ENCODE results near the gene CASZ1.
A peak's percentile ranks its signal among the peaks of the same experiment; 100 is the strongest.

Gene CASZ1, protein sequence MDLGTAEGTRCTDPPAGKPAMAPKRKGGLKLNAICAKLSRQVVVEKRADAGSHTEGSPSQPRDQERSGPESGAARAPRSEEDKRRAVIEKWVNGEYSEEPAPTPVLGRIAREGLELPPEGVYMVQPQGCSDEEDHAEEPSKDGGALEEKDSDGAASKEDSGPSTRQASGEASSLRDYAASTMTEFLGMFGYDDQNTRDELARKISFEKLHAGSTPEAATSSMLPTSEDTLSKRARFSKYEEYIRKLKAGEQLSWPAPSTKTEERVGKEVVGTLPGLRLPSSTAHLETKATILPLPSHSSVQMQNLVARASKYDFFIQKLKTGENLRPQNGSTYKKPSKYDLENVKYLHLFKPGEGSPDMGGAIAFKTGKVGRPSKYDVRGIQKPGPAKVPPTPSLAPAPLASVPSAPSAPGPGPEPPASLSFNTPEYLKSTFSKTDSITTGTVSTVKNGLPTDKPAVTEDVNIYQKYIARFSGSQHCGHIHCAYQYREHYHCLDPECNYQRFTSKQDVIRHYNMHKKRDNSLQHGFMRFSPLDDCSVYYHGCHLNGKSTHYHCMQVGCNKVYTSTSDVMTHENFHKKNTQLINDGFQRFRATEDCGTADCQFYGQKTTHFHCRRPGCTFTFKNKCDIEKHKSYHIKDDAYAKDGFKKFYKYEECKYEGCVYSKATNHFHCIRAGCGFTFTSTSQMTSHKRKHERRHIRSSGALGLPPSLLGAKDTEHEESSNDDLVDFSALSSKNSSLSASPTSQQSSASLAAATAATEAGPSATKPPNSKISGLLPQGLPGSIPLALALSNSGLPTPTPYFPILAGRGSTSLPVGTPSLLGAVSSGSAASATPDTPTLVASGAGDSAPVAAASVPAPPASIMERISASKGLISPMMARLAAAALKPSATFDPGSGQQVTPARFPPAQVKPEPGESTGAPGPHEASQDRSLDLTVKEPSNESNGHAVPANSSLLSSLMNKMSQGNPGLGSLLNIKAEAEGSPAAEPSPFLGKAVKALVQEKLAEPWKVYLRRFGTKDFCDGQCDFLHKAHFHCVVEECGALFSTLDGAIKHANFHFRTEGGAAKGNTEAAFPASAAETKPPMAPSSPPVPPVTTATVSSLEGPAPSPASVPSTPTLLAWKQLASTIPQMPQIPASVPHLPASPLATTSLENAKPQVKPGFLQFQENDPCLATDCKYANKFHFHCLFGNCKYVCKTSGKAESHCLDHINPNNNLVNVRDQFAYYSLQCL (N-terminal part only)

DNA sequence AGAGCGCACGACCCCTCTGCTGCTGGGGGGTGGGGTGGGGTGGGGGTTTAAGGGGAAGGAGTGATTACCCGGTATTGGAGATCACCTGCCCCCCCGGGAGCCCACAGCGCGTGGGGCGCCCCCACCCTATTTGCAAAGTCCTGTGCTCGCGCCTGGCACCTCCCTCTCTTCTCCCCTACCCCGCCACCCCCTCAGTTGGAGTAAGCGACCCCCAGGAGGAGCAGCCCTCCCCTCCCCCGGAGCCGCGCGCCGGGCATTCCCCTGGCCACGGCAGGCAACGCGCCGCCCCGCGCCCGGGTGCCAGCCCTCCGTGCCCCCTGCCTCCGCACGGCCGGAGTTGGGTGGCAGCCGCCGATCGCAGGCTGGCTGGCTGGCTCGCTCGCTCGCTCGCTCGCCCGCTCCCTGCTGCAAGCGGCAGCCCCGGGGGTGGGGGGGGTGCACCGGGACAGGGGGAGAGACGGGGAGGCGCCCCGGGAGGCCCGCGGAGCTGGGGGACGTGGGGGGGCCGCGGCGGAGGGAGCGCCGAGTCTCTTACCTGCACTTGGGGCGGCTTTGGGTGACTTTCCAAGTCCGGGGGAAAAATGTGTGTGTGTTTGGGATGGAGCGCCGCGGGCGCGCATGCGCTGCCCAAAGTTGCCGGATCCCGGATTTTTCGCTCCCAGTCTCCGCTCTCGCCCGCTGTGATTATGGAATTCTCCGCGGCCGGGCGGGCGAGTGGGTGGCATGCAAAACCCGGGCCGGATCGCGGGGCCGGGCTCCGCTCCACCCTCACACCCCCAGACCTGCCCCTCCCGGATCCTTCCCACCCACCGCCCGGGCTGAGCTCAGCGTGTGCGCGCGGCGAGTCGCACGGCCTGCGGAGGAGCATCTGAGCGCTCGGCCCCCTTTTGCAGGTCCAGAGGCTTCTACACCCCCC, at the start of gene CASZ1:
Gene CASZ1, minus strand, starts transcription at position 618 of the 916 bp plus-strand sequence. CDS start 102,757 bp downstream, outside the sequence.
- Histone ChIP-seq H3K36me3 (ENCODE audit: low read depth) (no peaks in the 10 kb centered on the region), H3K27me3 (ENCODE audit: insufficient read depth, poor library complexity, severe bottlenecking) (peaks cover 36% of the 10 kb centered on the region), H3K4me1 (ENCODE audit: insufficient read depth, poor library complexity, severe bottlenecking) (peaks cover 7% of the 10 kb centered on the region), H3K9me3 (ENCODE audit: severe bottlenecking) (no peaks in the 10 kb centered on the region), H3K4me3 (ENCODE audit: severe bottlenecking) (peak within 1 kb of the TSS; percentile 60), H3K27ac (ENCODE audit: poor library complexity, severe bottlenecking) (no peak within 1 kb of the TSS)
- ATAC-seq (ENCODE audit: low read depth) (peak; percentile 66), DNase-seq (ENCODE audit: low spot score) (no peak)
- TF ChIP-seq, protein P1, sequence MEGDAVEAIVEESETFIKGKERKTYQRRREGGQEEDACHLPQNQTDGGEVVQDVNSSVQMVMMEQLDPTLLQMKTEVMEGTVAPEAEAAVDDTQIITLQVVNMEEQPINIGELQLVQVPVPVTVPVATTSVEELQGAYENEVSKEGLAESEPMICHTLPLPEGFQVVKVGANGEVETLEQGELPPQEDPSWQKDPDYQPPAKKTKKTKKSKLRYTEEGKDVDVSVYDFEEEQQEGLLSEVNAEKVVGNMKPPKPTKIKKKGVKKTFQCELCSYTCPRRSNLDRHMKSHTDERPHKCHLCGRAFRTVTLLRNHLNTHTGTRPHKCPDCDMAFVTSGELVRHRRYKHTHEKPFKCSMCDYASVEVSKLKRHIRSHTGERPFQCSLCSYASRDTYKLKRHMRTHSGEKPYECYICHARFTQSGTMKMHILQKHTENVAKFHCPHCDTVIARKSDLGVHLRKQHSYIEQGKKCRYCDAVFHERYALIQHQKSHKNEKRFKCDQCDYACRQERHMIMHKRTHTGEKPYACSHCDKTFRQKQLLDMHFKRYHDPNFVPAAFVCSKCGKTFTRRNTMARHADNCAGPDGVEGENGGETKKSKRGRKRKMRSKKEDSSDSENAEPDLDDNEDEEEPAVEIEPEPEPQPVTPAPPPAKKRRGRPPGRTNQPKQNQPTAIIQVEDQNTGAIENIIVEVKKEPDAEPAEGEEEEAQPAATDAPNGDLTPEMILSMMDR (IDR thresholded peaks at IDR 0.05; ENCODE audit: poor library complexity, severe bottlenecking): no peak

DNA sequence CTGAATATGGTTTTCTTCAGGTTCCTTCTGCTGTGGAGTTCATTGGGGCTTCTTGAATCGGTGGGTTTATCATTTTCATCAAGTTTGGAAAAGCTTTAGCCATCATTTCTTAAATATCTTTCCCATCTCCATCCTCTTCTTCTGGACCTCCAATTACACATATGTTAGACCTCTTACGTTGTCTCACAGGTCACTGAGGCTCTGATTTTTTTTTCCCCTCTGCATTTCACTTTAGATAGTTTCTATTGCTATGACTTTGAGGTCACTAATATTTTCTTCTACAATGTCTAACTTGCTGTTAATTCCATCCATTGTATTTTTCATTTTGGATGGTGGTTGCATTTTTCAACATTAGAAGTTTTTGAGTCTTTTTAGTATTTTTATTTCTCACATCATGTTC, 47.3 kb upstream of the CASZ1 start:
- Histone ChIP-seq H3K27ac (ENCODE audit: poor library complexity, severe bottlenecking) (no peak overlapping the region), H3K4me3 (ENCODE audit: severe bottlenecking) (no peak overlapping the region), H3K4me1 (ENCODE audit: insufficient read depth, poor library complexity, severe bottlenecking) (no peaks in the 10 kb centered on the region), H3K9me3 (ENCODE audit: severe bottlenecking) (no peaks in the 10 kb centered on the region), H3K27me3 (ENCODE audit: insufficient read depth, poor library complexity, severe bottlenecking) (no peaks in the 10 kb centered on the region), H3K36me3 (ENCODE audit: low read depth) (no peaks in the 10 kb centered on the region)
- no peak for ATAC-seq (ENCODE audit: low read depth)
- no peak for DNase-seq (ENCODE audit: low spot score)
- TF ChIP-seq, protein P1 (IDR thresholded peaks at IDR 0.05; ENCODE audit: poor library complexity, severe bottlenecking): no peak

DNA sequence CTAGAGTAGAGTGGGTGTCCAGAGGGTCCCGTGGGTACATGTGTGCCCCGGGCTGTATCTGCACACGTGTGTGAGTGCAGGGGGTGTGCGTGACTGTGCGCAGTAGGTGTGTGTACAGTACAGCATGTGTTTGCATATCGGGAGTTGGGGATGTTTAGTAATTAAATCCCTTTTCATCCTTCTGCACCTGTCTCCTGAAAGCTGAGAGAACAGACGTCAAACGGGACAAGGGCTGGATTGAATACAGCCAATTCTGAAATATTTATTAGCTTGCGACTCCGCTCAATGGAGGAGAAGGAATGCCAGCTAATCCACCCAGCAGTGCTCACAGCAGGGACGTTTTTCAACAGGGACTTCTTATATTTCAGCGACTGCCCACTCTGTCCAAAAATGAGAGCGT, 44.7 kb upstream of the CASZ1 start:
- Histone ChIP-seq H3K9me3 (ENCODE audit: severe bottlenecking) (no peaks in the 10 kb centered on the region), H3K27me3 (ENCODE audit: insufficient read depth, poor library complexity, severe bottlenecking) (no peaks in the 10 kb centered on the region), H3K36me3 (ENCODE audit: low read depth) (no peaks in the 10 kb centered on the region), H3K27ac (ENCODE audit: poor library complexity, severe bottlenecking) (no peak overlapping the region), H3K4me1 (ENCODE audit: insufficient read depth, poor library complexity, severe bottlenecking) (no peaks in the 10 kb centered on the region), H3K4me3 (ENCODE audit: severe bottlenecking) (no peak overlapping the region)
- TF ChIP-seq, protein P1 (IDR thresholded peaks at IDR 0.05; ENCODE audit: poor library complexity, severe bottlenecking): no peak
- DNase-seq (ENCODE audit: low spot score) (no peak), ATAC-seq (ENCODE audit: low read depth) (no peak)

DNA sequence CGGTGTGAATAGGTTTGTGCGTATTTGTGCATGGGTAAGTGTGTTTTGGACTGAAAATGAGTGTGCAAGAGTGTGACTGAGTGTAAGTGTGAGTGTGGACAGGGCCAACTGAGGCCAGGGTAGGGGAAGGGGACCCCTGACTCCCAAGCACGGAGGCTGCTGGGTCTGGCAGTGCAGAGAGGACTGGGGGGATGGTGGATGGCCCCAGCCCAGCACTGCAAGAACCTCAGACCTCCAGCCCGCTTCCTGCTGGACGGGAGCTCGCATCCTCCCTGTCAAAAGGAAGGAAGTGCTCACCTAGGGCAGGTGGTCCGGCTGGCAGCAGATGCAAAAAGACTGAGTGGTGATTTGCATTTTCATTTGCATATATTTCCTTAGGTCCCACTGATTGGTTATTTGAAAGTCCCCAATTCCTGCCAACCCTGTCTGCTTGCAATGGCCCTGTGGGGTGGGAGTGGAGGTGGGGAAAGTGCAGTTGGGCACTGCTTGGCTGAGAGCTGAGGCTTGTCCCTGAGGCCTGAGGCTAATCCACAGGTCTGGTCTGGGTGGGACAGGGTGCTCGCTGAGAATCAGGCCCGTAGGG, 42.8 kb upstream of the CASZ1 start:
- ATAC-seq (ENCODE audit: low read depth) (no peak), DNase-seq (ENCODE audit: low spot score) (no peak)
- Histone ChIP-seq H3K36me3 (ENCODE audit: low read depth) (no peaks in the 10 kb centered on the region), H3K27me3 (ENCODE audit: insufficient read depth, poor library complexity, severe bottlenecking) (no peaks in the 10 kb centered on the region), H3K4me3 (ENCODE audit: severe bottlenecking) (no peak overlapping the region), H3K9me3 (ENCODE audit: severe bottlenecking) (no peaks in the 10 kb centered on the region), H3K4me1 (ENCODE audit: insufficient read depth, poor library complexity, severe bottlenecking) (no peaks in the 10 kb centered on the region), H3K27ac (ENCODE audit: poor library complexity, severe bottlenecking) (no peak overlapping the region)
- TF ChIP-seq, protein P1 (IDR thresholded peaks at IDR 0.05; ENCODE audit: poor library complexity, severe bottlenecking): no peak
